Measurements from ENCODE around the gene COQ8A.

COQ8A gene

GRCh38 chr1:226940029-226940805 is at the start of gene COQ8A:
Gene COQ8A, plus strand, starts transcription at chr1:226940294. Its CDS starts 21,092 bp downstream, at chr1:226961386.
- DNase-seq = peak; percentile 99

DNA sequence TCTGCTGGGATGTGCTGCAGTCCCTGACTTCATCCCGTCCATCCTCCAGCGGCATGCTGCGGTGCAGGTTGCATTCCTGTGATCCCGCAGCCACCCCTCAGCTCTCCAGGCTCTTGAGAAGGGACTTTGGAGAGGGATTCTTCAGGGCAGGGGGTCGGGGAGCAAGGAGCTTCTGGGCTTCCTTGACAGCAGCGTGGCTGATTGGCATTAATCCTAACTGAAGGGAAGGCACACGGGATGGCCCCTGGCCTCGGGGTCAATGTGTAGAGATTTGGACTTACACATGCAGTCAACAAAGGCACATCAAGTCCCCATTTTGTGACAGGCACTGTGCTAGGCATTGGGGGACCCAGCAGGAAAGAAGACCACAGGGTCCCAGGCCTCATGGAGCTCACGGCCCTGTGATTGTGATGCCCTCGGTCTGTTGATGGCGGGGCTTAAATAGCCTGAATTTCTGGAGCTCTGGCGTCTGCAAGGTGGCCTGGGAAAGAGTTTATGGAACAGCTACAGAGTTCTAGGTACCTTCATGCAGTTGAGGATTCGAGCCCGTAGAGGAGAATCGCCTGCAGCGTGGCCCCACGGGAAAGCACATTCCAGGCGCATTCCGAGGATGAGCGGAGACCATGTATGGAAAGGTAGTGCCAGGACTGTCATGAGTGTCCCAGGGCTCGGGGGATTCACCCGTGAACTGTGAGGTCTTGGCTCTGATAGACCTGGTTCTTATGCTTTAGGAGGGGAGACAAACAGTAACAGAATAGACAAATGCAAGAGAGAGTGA is 49.6 kb upstream of the COQ8A start:
- DNase-seq = no peak

DNA sequence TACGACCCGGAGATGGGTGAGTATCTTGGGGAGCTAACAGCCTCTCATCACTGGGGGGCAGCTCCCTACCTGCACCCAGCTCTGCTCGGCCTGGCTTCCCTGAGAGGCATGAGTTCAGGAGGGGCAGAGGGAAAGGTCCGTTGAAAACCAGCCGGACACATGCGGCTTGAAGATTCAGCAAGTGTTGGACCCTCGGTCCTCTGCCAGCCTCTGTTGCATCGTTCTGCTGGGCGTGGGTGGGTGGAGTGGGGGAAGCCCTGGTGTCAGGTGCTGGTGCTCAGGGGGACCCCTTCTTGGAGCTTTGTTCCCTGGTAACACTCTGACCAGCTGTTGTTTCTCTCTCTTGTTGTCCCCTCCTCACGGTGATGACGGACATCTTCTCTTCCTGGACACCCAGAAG is 48.7 kb upstream of the COQ8A start:
- DNase-seq = no peak

DNA sequence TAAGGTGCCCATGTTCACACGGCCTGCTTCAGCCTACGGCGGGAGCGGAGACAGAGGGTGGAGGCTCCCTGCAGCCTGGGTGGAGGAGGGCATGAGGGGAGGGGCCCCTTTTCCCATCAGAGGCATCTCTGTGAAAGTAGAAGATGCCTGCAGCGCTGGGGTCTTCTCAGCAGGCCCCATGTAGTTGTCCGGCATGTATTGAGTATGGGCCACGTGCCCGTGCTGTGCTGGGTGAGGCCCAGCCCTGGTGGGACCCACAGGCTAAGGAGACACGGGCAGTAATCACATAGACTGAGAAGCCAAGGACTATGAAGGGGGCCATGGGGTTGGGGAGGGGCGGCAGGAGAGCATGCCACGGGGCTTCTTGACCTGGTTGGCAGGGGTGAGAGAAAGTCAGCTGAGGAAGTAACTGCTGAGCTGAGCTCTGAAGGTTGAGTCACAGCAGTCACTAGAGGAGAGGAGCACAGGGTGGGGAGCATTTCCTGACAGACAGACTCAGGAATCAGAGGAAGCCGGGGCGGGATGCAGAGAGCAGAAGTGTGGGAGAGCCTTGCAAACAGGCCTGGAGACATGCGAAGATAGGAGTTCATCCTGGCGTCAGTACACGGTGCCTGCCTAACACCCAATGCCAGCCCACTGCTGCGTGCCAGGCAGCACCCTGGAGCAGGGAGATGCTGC is 48.1 kb upstream of the COQ8A start:
- DNase-seq = no peak

DNA sequence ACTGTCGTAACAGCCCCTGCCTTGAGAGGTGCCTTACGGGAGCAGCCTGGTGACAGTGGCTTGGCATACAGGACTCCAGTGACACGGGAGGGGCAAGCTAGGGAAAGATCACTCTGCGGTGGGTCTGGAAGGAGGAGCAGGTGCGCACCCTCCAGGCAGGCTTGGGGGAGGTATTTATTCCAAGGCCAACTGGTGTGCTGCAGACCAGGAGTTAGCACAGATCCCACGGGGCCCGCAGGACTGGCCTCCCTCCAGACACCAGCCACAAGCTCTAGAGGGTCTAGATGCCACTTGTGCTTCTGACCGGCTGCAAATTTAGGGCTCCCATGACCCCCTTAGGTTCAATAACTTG is 47.6 kb upstream of the COQ8A start:
- no peak for DNase-seq

GRCh38 chr1:226893936-226894335 is 46.2 kb upstream of the COQ8A start:
- DNase-seq = no peak

GRCh38 chr1:226894826-226895225 is 45.3 kb upstream of the COQ8A start:
- DNase-seq = no peak

- DNase-seq = no peak
Observed at GRCh38 chr1:226895644-226896043, 44.5 kb upstream of the COQ8A start.

DNA sequence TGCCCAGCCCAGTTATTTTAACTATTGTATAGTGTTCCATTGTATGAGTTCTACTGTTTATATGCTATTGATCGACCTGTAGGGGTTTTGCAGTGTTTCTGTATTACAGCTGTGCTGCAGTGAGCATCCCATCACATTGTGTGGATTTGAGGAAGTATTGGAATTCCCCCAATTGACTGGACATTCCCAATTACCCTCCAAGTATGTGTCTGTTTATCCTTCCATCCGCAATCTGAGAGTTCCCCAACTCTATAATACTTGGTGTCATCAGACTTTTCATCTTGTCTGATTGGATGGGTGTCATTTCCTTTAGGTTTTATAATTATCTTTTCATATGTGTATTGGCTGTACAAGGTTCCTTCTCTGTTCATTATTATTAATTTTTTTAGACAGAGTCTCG is 41.8 kb upstream of the COQ8A start:
- no peak for DNase-seq

- no peak for DNase-seq
Observed at GRCh38 chr1:226901421-226901820, 38.7 kb upstream of the COQ8A start.

DNA sequence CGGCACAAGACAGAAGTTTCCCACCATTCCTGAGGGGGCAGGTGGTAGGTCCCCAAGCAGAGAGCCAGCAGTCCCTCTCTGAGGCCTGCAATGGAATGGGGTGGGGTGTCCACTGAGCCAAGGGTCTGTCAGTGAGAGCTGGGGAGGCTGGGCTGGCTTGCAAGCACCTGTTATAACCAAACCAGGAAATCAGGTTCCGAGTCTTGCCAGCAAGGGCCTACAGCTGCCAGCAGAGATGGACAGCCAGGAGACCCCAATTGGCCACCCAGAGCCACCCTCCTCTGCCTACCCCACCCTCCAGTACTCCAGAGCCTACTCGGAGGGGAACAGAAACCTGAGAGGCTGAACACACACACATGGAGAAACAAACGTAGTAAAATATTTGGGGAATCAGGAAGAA is 37.5 kb upstream of the COQ8A start:
- DNase-seq = no peak

GRCh38 chr1:226903819-226904716 is 36.0 kb upstream of the COQ8A start:
- DNase-seq = peak; percentile 14

- no peak for DNase-seq
Observed at GRCh38 chr1:226904772-226905171, 35.3 kb upstream of the COQ8A start.

- DNase-seq = no peak
Observed at GRCh38 chr1:226908419-226908818, 31.7 kb upstream of the COQ8A start.

DNA sequence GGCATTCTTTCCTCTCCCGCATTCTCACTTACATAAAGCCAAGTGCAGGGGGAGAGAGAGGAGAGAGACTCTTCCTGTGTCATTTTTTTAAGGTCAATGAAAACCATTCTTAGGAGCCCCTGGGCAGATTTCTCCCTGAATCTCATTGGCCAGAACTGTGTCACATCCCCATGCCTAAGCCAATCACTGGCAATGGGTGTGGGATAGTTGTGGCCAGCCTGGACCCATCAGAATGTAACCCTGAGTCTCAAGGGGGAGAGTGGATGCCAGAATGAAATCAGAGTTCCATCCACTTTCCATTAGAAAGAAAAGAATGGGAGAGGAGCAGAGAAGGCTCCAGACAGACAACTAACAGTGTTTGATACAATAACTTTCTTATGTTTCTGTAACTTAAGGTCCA is 31.2 kb upstream of the COQ8A start:
- no peak for DNase-seq

- DNase-seq = no peak
Observed at GRCh38 chr1:226912587-226913176, 27.4 kb upstream of the COQ8A start.

DNA sequence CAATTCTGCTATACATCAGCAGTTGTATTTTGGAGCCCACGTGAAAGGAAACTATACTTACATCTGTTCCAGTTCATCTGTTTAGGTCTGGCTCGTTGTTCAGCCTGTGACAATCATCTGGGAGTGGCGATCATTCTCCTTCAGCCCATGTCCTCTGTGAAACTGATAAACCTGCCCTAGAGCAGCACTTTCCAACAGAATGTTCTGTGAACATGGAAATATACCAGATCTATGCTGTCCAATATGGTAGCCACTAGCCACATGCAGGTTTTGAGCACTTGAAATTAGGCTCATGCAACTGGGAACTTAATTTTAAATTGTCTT is 24.5 kb upstream of the COQ8A start:
- DNase-seq = no peak

GRCh38 chr1:226916497-226916896 is 23.6 kb upstream of the COQ8A start:
- no peak for DNase-seq

DNA sequence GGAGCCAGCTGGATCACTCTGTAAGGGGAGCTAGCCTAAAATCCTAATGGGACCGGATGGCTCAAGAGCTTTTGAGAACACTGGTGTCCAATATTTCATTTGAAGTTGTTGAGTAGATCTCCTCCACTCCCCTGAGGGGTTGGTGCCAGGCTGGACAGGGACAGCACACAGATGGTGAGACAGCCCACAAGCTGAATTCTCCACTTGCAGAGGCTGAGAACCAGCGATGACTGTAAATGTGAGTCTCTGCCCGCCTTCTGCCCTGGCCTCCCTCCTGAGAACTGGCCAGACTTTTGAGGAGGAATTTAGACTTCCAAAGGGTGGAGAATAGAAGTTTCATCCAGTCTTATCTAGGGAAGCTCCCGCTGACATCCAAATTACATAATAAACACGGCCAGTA is 20.5 kb upstream of the COQ8A start:
- DNase-seq = no peak

DNA sequence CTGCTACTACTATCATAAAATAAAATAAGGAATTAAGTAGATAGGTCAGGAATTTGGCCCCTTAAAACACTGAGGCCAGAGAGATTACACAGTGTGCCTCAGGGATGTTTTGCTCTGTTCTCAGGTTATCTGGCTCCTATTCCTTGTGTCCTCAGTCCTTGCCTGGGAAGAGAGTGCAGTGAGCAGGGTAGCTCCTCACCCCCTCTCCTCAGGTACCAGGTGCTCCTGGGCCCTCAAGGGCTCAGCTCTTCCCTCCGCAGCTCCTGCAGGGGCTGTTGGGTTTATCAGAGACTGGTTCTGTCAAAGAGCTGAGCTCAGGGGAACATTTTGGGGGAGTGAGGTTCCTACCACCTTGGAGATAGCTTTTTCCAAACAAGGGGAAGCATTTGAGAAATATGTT is 20.1 kb upstream of the COQ8A start:
- no peak for DNase-seq

DNA sequence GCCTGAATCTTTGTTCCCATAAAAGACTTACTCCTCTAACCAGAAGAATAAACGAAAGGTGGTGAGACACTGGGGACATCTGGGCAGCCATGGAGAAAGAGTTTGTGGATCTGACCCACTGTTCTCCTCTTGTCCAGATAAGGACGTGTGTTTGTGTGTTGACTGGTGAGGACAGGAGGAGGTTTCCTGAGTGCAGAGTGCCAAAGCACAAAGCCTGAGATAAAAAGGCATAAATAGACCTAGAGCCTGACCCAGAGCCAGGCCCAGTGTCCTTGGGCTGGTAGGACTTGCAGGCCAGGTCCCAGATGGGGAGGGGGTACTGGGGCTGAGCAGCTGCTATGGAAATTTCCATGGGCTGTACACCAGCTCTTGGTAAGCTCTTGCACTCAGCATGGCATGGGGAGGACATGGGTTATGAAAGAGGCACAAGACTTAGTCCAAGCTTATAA is 19.6 kb upstream of the COQ8A start:
- no peak for DNase-seq

- no peak for DNase-seq
Observed at GRCh38 chr1:226921504-226921903, 18.6 kb upstream of the COQ8A start.

Measured in NCI-H446 treated with DMSO at 0.1 percent for 48 hours (cell line).